HG02571 (cell line): ENCODE results near the gene CCDC102A.
A peak's percentile ranks its signal among the peaks of the same experiment; 100 is the strongest.
"Not testable (repeated sequence)": the region's sequence is repeated elsewhere in the genome, so short reads cannot be mapped to it uniquely, and the experiment has no call there.

Experiments
- ATAC-seq: cut with Tn5 transposase; IDR thresholded peaks from one replicate; pipeline ENCODE4 v1.9.1; 2021; ENCODE audit warnings: mild to moderate bottlenecking, moderate library complexity; ENCODE audit not compliant: unreplicated experiment

CCDC102A gene

DNA sequence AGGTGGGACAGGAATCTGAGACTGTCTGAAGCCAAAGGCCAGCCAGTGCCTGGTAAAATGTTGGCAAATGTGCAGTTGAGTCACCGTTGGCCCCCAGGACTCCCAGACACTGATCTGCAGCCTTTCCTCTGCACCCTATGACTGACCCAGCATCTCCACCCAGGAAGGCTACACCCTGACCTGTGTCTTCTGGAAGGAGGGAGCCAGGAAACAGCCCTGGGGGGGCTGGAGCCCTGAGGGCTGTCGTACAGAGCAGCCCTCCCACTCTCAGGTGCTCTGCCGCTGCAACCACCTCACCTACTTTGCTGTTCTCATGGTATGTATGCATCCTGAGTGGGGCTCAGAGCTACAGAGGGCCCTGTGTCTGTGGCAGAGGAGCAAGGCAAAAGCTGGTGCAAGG lies 30.1 kb upstream of the CCDC102A start:
- no peak for ATAC-seq

GRCh38 chr16:57565461-57565860 lies 29.1 kb upstream of the CCDC102A start:
- ATAC-seq: no peak

GRCh38 chr16:57564571-57565270 lies 28.4 kb upstream of the CCDC102A start:
- ATAC-seq: no peak

- no peak for ATAC-seq
Observed at GRCh38 chr16:57563761-57564160, 27.4 kb upstream of the CCDC102A start.

- ATAC-seq: no peak
Observed at GRCh38 chr16:57563487-57563750, 27.0 kb upstream of the CCDC102A start.

GRCh38 chr16:57562669-57563486 lies 26.5 kb upstream of the CCDC102A start:
- no peak for ATAC-seq

GRCh38 chr16:57562066-57562465 lies 25.7 kb upstream of the CCDC102A start:
- no peak for ATAC-seq

GRCh38 chr16:57559072-57559790 lies 22.9 kb upstream of the CCDC102A start:
- ATAC-seq: no peak

DNA sequence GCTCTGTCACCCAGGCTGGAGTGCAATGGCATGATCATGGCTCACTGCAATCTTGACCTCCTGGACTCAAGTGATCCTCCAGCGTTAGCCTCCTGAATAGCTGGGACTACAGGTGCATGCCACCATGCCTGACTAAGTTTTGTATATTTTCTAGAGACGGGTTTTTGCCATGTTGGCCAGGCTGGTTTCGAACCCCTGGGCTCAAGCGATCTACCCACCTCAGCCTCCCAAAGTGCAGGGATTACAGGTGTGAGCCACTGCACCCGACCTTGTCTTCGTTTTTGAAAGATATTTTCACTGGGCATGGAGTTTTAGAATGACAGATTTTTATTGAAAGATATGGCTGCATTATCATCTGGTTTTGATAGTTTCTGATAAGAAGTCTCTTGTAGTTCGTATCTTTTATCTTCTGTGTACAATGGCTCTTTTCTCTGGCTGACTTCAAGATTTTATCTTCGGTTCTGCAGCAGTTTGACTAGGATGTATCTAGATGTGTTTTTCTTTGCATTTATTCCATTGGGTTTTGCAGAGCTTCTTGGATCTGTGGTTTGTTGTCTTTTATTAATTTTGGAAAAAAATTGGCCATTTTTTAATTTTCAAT lies 20.7 kb upstream of the CCDC102A start:
- ATAC-seq: no peak

DNA sequence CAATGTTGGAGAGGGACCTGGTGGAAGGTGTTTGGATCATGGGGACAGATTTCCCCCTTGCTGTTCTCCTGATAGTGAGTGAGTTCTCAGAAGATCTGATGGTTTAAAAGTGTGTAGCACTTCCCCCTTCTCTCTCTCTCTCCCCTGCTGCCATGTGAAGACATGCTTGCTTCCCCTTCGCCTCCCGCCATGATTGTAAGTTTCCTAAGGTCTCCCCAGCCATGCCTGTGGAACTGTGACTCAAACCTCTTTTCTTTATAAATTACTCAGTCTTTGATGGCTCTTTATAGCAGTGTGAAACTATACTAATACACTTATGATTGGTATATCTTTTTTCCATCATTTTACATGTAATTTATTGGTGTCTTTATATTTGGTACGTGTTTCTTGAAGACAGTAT lies 19.5 kb upstream of the CCDC102A start:
- ATAC-seq: no peak

GRCh38 chr16:57551057-57551456 lies 14.7 kb upstream of the CCDC102A start:
- no peak for ATAC-seq

DNA sequence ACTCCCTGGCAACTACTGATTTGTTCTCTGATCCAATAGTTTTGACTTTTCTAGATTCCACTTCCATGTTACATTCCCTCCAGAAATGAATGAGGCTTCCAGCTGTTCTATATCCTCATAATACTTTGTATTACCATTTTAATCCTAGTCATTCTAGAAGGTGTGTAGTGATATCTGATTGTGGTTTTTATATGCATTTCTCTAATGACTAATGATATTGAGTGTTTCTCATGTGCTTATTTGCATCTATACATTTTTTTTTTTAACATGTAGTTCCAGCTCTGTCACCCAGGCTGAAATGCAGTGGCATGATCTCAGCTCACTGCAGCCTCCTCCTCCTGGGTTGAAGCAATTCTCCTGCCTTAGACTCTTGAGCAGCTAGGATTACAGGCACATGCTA lies 13.4 kb upstream of the CCDC102A start:
- no peak for ATAC-seq

DNA sequence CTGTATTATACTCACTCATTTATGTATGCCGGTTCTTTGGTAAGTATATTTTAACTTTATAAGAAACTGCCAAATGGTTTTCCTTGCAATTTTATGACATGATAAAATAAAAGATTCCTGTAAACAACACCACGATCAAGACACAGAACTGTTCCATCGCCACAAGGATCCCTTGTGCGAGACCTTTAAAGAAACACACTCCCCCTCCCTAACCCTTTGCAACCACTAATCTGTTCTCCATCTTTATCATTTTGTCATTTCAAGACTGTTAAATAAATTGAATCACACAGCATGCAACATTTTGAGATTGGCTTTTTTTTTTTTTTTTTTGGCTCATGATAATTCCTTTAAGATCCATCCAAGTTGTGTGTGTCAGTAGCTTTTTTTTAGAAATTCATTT lies 12.0 kb upstream of the CCDC102A start:
- no peak for ATAC-seq

GRCh38 chr16:57547524-57547923 lies 11.2 kb upstream of the CCDC102A start:
- not testable (repeated sequence) for ATAC-seq

- peak; percentile 68 for ATAC-seq
Observed at GRCh38 chr16:57544124-57544653, 7.8 kb upstream of the CCDC102A start.

DNA sequence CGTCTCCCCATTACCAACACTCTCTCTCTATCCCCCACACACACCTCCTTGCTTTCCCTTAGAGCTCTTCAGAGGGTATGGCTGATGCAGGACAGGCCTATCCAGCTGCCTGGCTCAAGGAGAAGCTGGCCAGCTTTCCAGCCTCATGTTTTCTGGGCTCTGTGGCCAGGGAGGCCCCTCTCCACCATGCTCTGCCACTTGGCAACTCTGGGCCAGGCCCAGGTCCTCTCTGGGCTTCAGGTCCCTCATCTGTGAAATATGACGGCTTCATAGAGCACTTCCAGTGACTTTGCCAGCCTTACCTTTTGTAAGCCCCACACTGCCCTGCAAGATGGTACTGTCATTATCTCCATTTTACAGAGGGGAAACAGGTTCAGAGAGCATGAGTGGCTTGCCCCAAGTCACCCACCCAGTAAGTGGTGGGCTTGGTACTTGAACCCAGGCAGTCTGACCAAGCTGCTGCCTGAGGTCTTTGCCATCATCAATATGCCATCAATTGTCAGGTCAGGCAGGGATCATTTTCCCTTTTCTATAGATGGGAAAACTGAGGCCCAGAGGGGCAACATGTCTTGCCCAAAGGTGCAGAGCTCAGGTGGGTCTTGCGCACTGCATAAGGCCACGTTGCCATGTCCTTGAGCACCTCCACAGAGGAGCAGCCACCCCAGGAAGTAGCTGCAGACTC lies 5.5 kb upstream of the CCDC102A start:
- ATAC-seq: no peak

DNA sequence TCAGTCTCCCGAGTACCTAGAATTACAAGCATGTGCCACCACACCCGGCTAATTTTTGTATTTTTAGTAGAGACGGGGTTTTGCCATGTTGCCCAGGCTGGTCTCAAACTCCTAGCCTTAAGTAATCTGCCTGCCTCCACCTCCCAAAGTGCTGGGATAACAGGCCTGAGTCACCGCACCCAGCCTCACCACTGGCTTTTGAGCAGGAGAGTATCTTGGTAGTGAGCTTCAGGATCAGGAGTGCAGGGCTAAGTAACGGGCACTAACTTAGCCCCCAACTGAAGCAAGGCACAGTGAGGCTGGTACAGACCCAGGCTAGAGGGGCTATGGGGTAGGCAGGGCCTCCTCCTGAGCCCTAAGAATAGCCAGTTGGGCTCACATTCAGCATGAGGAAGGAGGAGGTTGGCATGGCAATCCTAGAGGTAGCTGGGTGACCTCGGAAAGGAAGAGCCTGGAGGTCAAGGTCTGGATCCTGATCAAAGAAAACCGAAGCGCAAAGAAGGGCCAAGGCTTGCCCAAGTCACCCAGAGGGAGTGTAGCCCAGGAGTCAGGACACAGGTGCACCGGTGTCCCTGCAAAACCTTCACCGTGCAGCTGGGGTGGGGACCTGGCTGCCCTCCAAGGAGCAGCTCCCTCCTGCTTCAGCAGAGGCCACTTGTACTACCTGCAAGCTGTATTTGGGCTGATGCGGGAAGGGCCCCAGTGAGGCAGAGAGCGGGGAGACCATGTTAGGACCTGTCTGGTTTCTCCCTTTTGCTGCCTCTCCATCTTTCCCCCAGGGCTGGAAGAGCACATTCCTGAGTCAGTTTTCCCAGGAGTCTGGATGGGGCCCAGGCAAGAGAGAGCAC lies 4.8 kb upstream of the CCDC102A start:
- ATAC-seq: no peak

GRCh38 chr16:57540387-57540786 lies 4.0 kb upstream of the CCDC102A start:
- ATAC-seq: no peak

GRCh38 chr16:57539072-57539796 lies 2.9 kb upstream of the CCDC102A start:
- peak; percentile 31 for ATAC-seq
